ENCODE data around the gene NFATC1. TPM values are rescaled to one million over a fixed set of nuclear protein-coding genes. Genes with fewer than 3 reads are reported as not detected.
"Not testable (repeated sequence)": the region's sequence is repeated elsewhere in the genome, so short reads cannot be mapped to it uniquely, and the experiment has no call there.

NFATC1 gene
- total RNA-seq, 1 donor from 2014 or later, result 52.6 TPM

GRCh38 chr18:79501006-79501405, 105.3 kb downstream of the NFATC1 start:
- H3K27me3 Mint-ChIP-seq, result no peaks in the 10 kb centered on the region
- intact Hi-C loops (cut with micrococcal nuclease), result no loop called here
- ChIA-PET CTCF (no interaction called here), POLR2A (no interaction called here)
- TF ChIP-seq, protein P1, sequence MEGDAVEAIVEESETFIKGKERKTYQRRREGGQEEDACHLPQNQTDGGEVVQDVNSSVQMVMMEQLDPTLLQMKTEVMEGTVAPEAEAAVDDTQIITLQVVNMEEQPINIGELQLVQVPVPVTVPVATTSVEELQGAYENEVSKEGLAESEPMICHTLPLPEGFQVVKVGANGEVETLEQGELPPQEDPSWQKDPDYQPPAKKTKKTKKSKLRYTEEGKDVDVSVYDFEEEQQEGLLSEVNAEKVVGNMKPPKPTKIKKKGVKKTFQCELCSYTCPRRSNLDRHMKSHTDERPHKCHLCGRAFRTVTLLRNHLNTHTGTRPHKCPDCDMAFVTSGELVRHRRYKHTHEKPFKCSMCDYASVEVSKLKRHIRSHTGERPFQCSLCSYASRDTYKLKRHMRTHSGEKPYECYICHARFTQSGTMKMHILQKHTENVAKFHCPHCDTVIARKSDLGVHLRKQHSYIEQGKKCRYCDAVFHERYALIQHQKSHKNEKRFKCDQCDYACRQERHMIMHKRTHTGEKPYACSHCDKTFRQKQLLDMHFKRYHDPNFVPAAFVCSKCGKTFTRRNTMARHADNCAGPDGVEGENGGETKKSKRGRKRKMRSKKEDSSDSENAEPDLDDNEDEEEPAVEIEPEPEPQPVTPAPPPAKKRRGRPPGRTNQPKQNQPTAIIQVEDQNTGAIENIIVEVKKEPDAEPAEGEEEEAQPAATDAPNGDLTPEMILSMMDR (IDR thresholded peaks at IDR 0.05), result no peak
- H3K36me3 Mint-ChIP-seq (ENCODE audit: low read depth), result peaks cover 53% of the 10 kb centered on the region
- H3K27ac Mint-ChIP-seq, result no peak overlapping the region
- DNase-seq (no peak), ATAC-seq (ENCODE audit: low read depth) (no peak)
- peaks cover 39% of the 10 kb centered on the region for H3K4me1 Mint-ChIP-seq
- H3K4me3 Mint-ChIP-seq, result no peak overlapping the region
- H3K9me3 Mint-ChIP-seq, result peaks cover 17% of the 10 kb centered on the region

GRCh38 chr18:79502782-79503181, 107.1 kb downstream of the NFATC1 start:
- H3K36me3 Mint-ChIP-seq (ENCODE audit: low read depth), result peaks cover 38% of the 10 kb centered on the region
- DNase-seq, result no peak
- POLR2A ChIA-PET, result interaction anchor here (1.5 kb wide), 1 partner anchor 106 kb away, joined by 4 read pairs; no protein-coding TSS in a partner anchor
- peaks cover 39% of the 10 kb centered on the region for H3K4me1 Mint-ChIP-seq
- peaks cover 15% of the 10 kb centered on the region for H3K9me3 Mint-ChIP-seq
- TF ChIP-seq, protein P1 (IDR thresholded peaks at IDR 0.05), result no peak
- ATAC-seq (ENCODE audit: low read depth), result no peak
- intact Hi-C loops (cut with micrococcal nuclease), result no loop called here
- no peak overlapping the region for H3K4me3 Mint-ChIP-seq
- no peak overlapping the region for H3K27ac Mint-ChIP-seq
- CTCF ChIA-PET, result no interaction called here
- H3K27me3 Mint-ChIP-seq, result no peaks in the 10 kb centered on the region

GRCh38 chr18:79503406-79503805, 107.7 kb downstream of the NFATC1 start:
- no peak overlapping the region for H3K4me3 Mint-ChIP-seq
- peak overlapping the region; percentile 75 for H3K27ac Mint-ChIP-seq
- peaks cover 32% of the 10 kb centered on the region for H3K36me3 Mint-ChIP-seq (ENCODE audit: low read depth)
- DNase-seq (no peak), ATAC-seq (ENCODE audit: low read depth) (no peak)
- peaks cover 10% of the 10 kb centered on the region for H3K9me3 Mint-ChIP-seq
- POLR2A ChIA-PET, result interaction anchor here (1.5 kb wide), 1 partner anchor 107 kb away, joined by 4 read pairs; no protein-coding TSS in a partner anchor
- TF ChIP-seq, protein P1 (IDR thresholded peaks at IDR 0.05), result no peak
- no peaks in the 10 kb centered on the region for H3K27me3 Mint-ChIP-seq
- H3K4me1 Mint-ChIP-seq, result peaks cover 43% of the 10 kb centered on the region
- intact Hi-C loops (cut with micrococcal nuclease), result no loop called here
- CTCF ChIA-PET, result no interaction called here

DNA sequence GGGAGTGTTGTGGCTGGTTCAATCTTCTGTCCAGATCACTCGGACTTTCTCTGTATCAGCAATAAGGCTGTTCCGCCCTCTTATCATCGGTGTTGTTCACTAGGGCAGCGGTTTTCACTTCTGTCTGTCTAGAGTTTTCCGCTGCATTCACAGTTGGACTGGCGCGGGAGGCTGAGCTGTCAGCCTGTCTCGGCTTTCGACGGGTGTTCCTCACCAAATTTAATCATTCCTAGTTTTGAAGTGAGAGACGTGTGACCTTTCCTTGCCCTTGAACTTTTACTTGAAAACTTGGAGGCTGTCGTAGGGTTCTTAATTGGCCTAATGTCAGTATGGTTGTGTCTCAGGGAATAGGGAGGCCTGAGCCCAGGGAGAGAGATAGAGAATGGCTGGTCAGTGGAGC, 108.3 kb downstream of the NFATC1 start:
- POLR2A ChIA-PET, result interaction anchor here (1.5 kb wide), 1 partner anchor 107 kb away, joined by 4 read pairs; no protein-coding TSS in a partner anchor

GRCh38 chr18:79504495-79504894, 108.8 kb downstream of the NFATC1 start:
- CTCF ChIA-PET; H3K9me3 Mint-ChIP-seq; DNase-seq; H3K27me3 Mint-ChIP-seq; ATAC-seq (ENCODE audit: low read depth); intact Hi-C loops (cut with micrococcal nuclease): not testable (repeated sequence)
- Mint-ChIP-seq H3K27ac (peak overlapping the region; percentile 75), H3K4me3 (peak overlapping the region; percentile 20), H3K36me3 (ENCODE audit: low read depth) (peaks cover 21% of the 10 kb centered on the region), H3K4me1 (peaks cover 54% of the 10 kb centered on the region)
- POLR2A ChIA-PET, result interaction anchor here (1.5 kb wide), 1 partner anchor 108 kb away, joined by 4 read pairs; no protein-coding TSS in a partner anchor

More for the DNA sequence above, 108.3 kb downstream of the NFATC1 start:
- Mint-ChIP-seq H3K27ac (peak overlapping the region; percentile 75), H3K9me3 (peaks cover 8% of the 10 kb centered on the region), H3K4me1 (peaks cover 49% of the 10 kb centered on the region), H3K27me3 (no peaks in the 10 kb centered on the region), H3K4me3 (no peak overlapping the region), H3K36me3 (ENCODE audit: low read depth) (peaks cover 25% of the 10 kb centered on the region)
- TF ChIP-seq, protein P1 (IDR thresholded peaks at IDR 0.05), result no peak
- DNase-seq (no peak), ATAC-seq (ENCODE audit: low read depth) (no peak)
- CTCF ChIA-PET, result no interaction called here
- intact Hi-C loops (cut with micrococcal nuclease), result no loop called here

- H3K4me3 Mint-ChIP-seq; H3K27me3 Mint-ChIP-seq; ATAC-seq (ENCODE audit: low read depth); intact Hi-C loops (cut with micrococcal nuclease); CTCF ChIA-PET; H3K9me3 Mint-ChIP-seq; DNase-seq: not testable (repeated sequence)
- peaks cover 21% of the 10 kb centered on the region for H3K36me3 Mint-ChIP-seq (ENCODE audit: low read depth)
- peaks cover 63% of the 10 kb centered on the region for H3K4me1 Mint-ChIP-seq
- peak overlapping the region; percentile 89 for H3K27ac Mint-ChIP-seq
- POLR2A ChIA-PET, result interaction anchor here (4.4 to 4.6 kb wide), 2 partner anchors 9 to 108 kb away, joined by 30 to 40 read pairs; partner anchors contain the start of gene NFATC1
Measured at GRCh38 chr18:79505465-79505864, 109.7 kb downstream of the NFATC1 start.

Measured in activated B cell treated with CpG ODN at 0.5 μM for 24 hours (primary cell).